GM19025 (cell line): ENCODE measurements around the gene RBMS3.
"Not testable (repeated sequence)": the region's sequence is repeated elsewhere in the genome, so short reads cannot be mapped to it uniquely, and the experiment has no call there.

Experiments
- ATAC-seq: cut with Tn5 transposase; IDR thresholded peaks from one replicate; pipeline ENCODE4 v1.9.1; 2021; ENCODE audit warnings: mild to moderate bottlenecking, low read depth, moderate library complexity; ENCODE audit not compliant: unreplicated experiment

The RBMS3 gene

DNA sequence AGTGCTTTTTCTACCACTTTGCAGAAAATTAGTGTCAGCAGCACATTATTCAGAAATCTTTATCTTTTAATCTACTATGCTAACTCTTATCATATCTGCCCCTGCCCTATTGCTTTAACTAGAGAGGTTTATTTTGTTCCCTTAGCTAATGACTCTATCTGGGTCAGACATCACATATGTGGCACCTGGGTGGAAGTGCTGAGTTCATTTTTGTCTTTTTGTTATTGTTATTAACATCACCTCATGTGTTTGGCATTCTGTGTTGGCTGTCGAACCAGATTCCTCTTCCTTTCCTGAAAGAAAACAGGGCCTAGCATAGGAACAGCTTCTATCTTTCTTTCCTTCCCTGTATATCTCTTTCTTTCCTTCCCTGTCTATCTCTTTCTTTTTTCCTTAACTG is 100.7 kb downstream of the RBMS3 start:
- ATAC-seq, result no peak

DNA sequence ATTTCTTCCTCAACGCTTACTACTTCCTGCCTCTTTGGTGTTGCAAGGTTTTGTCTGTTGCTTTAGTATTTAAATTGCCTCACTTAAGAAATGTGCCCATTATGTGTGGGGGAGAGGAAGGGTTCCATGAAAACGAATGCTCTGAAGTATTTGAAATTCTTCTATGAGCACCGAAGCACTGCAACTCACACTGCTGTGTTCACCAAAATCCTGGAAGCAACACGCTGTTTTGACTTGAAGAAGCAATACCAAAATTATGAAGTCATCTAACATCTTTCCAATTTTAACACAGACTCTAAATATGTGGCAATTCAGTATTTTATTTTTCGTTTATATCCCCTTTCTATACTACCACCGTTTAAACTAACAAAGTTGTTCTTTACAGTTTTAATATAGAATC is 101.5 kb downstream of the RBMS3 start:
- no peak for ATAC-seq

DNA sequence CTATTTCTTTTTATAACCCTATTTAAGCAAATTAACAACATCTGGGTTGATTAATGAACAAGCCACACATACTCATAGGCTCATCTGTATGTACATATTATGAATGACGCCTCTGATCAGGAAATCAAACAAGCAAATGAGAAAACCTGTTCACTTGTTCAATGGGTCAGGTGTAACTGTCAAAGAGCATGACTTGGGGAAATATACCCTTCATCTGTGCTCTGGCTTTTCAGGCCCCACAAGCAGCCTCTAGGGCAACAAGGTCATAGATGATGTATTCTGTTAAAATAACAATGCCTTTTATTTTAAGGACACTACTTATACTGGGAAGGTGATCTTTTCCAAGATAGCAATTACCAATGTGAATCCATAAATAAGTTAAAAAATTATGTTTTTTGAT is 102.0 kb downstream of the RBMS3 start:
- ATAC-seq, result no peak

DNA sequence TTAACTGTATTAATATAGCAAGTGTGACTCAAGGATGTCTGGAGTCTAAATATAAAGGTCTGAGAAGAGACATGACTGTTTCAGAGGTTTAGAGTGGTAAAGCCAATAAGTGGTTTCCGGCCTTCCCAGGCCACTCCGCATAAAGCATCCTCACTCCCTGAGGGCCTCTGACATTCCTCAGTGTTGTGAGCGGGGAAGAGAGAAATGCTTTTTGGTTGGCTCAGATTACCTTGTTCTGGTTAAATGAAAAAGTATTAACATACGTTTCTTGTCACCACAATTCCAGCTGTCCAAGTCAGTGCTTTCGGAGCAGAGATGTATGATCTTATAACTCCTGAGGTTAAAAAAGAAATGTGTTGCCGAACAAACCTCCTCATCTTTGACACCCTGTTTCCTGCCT is 103.8 kb downstream of the RBMS3 start:
- ATAC-seq, result no peak

DNA sequence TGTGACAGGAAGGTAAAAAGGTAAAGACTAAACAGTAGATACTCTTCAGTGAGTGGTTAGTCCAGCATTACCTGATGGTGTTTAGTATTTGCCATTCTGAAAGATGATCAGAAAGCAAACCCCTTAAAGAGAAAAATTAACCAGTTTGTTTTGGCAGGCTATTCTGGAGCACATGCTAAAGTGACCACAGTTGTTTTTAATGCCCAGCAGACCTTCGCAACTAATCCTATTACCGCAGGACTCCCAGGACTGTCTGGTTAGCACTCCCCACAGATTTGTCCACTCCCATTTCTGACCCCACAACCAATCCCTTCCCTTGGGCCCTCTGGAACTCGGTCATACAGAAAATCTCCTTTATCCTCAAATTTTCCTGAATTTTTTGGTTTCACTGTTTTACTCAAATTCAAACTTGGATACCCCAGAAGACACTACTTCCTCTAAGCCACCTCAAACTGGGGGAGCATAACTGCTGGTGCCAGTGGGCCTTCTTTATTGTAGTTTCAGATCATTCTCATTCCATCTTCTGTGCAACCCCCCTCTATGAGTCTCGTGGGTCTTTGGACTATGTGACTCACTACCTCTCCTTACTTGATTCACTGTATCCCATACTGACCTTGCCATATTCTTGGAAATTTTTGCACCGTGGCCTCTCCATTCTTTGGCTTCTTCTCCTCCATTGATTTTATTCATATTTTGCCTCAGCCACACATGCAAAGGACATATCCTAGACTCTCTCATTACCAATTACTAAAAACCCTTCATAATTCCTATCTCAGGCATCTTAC is 104.4 kb downstream of the RBMS3 start:
- ATAC-seq, result no peak

DNA sequence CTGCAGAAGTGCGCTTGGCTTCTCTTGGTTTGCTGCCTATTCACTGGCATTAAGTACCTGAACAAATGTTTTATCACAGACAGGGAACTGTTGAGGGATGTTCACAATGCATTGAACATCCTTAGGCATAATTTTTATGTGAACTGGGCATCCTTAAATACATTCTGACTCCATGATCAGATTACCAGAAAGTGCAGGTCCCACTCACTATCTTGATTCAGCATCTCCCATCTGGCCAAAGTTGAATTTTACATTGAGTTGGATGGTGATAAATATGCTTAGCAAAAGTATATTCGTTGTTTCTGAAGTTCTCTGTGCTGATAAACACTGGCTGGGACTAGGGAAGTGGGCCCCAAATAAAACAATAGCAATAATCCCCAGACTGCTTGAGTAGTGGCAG is 108.5 kb downstream of the RBMS3 start:
- no peak for ATAC-seq

DNA sequence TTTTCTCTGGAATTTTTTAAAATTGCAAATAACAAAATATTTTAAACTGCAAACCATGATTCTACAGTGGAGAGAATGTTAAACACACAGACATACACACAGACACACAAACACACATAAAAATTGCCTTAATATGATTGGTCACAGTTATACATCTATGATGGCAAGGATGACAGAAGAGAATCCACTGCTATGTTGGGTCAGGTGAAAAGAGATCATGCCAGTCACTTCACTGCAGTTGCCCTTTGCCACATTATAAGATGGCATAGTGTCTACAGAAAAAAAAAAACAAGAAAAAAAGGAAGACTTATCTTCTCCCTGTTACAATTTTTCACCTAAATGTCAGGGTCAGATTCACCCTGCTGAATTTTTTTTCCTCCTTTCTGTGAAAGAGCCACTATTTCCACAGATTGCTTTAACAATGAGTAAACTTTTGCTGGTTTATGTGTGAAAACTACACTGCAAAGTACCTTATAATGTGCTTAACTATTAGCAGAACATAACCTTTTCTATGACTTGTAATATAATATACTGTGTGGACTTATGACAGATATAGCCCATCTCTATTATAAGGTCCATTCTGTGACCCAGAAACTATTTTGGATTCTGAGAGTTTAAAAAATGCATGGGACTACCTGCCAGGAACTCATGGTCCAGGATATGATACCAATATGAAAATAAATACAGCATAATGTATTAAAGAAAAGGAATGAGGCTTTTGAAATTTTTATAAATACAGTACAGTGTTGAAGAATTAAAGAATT is 111.9 kb downstream of the RBMS3 start:
- ATAC-seq, result no peak

DNA sequence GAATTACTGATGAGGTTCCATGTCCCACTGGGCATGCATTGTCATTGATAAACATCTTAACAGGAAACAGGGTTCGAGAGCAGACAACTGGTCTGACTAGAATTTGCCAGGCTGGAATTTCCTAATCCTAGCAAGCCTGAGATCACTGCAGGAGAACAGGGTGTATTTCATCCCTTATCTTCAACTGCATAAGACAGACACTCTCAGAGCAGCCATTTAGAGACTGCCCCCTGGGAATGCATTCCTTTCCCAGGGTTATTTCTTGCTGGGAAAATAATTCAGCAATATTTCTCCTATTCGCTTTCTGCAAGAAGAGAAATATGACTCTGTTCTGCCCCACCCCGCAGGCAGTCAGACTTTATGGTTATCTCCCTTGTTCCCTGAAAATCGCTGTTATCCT is 113.1 kb downstream of the RBMS3 start:
- not testable (repeated sequence) for ATAC-seq

DNA sequence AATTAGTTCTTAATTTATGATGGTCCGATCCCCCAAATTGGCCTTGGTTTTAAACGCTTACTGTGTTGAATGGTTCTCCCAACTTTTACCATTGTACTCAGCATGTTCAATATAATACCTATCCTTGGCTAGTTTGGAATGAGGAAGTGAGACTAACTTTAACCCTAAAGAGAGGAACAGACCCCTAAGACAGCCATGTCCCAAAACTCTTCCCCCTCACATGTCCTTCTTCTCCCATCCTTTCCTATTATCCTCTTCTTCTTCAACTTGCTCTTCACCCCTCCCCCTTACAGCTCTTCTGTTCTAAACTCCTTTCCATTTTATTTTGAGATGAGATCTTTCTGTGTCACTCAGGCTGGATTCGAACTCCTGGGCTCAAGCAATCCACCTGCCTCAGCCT is 116.5 kb downstream of the RBMS3 start:
- no peak for ATAC-seq

DNA sequence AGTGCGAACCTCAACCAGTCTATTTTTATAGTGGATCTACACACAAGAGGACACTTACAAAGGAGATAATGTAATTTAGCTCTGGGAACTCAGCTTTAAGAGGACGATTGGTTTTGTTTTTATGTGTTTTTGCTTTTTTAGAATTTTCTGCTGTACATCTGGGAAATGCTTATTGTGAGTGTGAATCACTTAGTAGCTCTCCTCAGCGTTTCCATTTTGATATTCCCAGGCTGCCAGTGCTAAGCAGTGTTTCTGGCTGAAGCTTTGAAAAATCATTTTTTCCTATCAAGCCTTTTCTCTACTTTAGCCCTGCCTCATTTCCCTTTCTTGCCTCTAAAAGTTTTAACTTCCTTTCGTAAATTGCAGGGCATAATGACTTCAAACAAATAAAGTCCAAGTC is 117.9 kb downstream of the RBMS3 start:
- ATAC-seq, result no peak

DNA sequence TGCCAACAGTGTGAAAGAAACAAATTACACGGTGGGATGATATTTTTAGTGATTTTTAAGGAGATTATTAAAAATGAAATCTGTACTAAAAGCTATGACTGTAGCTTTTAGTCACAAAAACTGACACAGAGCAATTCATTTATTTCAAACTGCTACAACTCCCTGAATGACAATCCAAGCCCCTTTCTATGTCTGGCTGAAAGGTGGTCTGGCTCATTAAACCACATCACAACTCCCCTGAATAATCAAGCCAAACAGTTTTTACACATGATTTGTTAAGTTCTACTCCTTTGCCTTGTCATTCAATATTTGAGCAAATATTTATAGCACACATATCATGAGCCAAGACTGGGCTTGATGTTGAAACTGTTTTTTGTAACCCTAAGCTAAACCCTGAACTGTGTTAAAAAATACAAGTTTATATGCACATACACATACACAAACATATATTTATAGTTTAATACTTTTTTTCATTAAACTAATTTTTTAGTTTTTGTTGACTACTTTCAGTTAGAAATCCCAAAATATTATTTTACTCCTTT is 125.5 kb downstream of the RBMS3 start:
- no peak for ATAC-seq

DNA sequence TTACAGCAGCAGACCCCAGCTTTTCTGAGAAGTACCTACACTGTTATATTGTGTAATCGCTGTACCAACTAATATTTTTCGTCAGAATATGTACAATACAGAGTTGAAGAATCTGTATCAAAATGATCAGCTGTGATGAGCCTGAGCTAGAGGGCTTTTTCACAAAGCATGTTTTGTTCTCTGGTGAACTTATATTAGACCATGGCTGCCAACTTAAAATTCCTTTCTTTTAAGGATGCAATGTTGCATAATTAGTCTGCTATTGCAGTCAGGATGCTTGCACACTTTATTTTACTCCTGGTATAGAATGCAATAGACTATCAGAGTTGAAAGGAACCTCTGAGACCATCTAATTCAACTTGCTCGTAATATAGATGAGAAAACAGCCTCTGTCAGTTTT is 127.8 kb downstream of the RBMS3 start:
- ATAC-seq, result no peak

DNA sequence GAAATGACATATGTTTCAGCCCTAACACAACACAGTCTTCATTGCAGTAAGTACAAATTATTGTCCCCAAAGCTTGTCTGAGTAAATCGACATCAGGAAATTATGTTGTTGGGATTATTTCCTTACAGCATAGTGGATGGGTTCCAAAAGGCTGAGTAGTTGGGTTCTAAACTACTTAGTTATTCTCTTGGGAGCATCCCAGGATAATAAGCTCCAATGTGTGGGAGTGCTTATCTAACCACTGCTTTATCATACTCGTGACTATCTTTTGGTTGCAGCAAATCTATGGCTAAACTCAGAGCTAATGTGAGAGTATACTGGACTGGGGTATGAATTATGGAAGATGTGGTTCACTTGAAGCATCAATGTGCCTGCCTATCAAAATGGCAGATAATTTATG is 128.5 kb downstream of the RBMS3 start:
- no peak for ATAC-seq

DNA sequence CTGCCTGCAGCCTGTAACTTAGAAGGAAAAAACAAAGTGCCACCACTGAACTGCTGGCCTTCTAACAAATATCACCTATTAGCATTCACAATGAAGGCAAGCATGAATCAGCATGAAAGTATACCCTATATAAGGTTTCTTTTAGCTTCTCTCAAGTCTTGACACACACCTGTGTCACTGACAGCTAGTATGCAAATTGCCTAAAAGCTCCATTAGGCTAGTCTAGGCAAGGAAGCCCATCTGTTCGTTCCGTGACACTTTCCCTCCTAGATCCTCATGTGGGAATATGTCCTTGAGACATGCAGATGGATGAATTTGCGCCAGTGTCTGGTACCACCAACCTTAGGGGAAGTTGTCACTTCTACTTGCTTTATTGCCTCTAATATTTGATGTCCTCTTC is 129.3 kb downstream of the RBMS3 start:
- ATAC-seq, result no peak

DNA sequence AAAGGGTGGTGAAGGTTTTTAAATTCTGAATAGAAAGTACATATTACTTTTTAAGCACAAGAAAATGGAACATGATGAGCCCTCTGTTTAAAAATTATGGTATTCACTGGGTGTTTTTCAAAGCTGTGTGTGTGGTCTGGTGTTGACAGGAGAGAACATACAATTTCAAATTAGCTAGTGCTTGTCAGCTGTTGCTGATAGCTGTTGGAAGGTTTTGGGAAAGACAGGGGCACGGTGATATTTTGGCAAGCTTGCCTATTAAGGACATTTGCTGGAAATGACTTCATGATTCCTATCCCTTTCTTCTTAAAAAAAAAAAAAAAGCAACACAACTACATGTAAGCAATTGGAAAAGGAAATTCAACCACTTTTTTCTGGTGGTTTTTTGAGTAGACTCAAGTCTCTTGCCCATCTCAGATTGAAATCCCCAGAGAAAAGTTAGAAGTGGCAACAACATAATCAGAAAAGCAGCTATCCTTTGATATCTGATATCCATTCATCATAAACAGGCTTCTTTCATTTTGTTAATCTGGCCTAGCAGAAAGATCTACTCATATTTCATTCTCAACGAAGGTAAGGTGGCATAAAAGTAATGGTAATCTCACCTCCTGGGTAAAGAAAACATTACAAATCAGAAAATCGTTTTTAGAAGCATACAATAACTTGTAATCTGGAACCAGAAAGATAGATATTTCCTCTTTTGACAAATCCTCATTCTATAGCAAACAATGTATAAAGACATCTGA is 130.0 kb downstream of the RBMS3 start:
- no peak for ATAC-seq

DNA sequence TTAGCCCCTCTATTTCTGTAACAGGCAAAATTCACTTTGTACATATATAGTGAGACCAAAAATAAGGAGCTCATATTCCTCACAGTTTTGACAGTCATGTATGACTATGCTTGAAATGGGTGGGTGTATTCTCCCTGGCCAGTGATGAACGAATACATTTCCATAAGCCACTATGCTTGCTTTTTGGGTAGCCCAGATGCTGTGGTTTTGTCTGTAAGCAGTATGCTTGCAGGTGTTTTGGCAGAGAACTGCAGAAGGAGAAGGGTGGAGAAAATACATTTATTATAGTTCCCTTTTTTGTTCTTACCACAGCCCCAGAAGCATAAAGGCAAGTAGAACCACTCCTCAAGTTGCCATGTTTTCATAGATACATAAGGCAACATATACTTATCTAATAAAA is 131.2 kb downstream of the RBMS3 start:
- no peak for ATAC-seq

DNA sequence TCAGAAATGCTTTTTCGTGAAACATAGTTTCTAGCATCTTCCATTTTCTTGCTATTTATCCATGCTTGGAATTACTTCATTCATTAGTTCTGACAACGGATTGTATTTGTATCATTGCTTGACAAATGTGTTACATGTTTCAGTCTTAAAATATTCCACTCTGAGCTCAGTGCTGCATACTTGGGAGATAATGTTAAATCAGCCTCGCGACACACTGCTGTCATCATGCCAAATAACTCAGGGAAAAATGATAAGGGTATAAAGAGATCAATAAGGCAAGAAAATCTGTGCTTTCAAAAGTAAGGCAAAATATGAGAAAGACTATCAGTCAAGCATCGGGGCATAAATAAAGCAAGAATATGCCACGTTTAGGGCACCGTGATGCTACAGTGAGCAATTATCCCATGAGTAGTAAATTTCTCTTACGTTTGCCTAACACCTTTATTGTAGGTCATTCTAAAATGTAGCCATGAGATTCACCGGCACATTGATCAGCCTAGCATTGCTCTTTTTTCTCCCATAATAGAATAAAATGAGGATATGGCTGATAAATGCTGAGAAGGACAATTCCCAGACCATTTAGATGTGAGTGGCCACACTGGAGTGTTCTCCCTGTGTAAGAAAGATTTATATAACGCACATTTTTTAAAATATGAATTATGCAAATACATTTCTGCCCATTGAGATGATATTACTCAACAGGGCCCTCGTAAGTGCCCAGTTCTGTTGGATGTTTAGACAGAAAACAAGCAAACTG is 133.8 kb downstream of the RBMS3 start:
- ATAC-seq, result no peak

DNA sequence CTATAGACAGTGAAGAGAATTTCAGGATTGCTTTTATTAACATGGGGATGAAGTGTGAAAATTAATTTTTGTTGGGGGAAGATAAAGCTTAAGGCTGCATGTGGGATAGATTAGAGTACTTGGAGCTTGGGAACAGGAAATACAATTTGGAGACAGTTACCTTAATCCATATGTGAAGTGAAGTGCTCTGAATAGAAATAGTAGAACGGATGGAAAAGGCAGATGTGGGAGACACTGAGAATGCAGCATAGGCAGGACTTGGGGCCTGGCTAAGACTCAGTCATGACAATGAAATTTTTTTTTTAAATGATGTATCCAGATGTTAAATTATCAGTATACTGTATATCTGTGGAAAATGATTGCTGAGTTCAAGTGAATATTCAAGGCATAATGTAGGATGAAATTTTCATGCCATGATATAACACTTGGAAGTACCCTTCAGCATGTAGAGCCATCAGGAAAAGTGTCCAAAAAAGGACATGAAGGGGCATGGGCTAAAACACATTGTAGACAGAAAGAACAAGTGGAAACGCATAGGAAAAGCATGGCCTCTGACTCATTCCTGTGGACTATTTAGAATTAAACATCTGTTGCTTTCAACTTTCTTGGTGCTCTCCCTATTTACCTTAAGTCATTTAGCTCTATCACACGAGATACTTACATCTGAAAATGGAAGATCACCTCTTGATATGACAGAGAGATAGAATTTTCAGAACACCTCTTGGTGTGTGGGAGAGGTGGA is 134.8 kb downstream of the RBMS3 start:
- no peak for ATAC-seq

DNA sequence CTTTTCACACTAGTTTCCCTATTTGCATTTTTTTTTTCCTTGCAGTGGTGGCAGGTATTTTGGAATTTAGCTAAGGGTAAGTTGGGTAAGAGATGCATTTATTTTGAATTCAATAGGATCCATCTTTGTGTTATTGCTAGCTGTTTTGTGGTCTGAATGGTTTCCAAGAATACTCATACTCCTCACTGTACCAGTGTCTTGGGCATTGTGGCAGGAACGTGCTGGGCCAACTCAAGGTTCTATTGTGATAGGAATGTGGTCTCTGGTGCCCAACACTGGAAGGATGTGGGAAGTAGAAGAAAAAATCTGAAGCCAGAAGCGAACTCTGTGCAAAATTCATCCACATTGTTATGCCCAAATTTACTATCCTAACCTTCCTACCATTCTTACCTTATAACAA is 135.6 kb downstream of the RBMS3 start:
- no peak for ATAC-seq

DNA sequence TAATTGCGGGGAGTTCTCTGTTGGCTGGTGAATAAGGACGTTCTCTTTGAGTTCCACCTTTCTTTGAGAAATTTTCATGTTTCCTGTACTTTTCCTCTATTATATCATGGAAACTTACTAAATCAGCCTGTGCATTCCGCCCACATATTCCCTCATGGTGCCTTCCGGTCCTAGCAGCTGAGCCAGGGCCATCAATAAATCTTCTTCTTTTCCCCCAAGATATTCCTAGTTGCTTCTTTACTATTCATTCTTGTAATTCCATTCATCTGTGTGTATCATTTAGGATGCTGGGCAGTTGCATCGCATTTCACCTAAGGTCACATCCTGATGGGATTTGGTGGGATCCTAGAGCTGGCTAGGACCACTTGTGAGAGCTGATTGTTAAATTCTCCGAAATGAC is 139.2 kb downstream of the RBMS3 start:
- no peak for ATAC-seq
